Epithelial cell of esophagus (primary cell): ENCODE measurements around the gene CAT.

Experiments used
- DNase-seq: peaks from one replicate; pipeline ENCODE4 v3.0.0; 2010; ENCODE audit warnings: low read depth
- H3K4me3 ChIP-seq: 2 replicates; pipeline ENCODE4 v1.5.1; 2011; ENCODE audit warnings: mild to moderate bottlenecking, low read length, control low read depth
- TF ChIP-seq, protein P1 (sequence below): IDR thresholded peaks from 2 replicates; pipeline ENCODE4 v1.5.1; 2011; ENCODE audit warnings: low read depth, mild to moderate bottlenecking, low read length, control low read depth, inconsistent platforms; ENCODE audit not compliant: insufficient read depth; ENCODE audit errors: missing control alignments

Gene CAT

GRCh38 chr11:34438529-34439507 lies at the start of gene CAT:
Gene CAT (plus strand): TSS chr11:34438934. CDS start chr11:34439014, 80 bp downstream.
- peak; percentile 98 for DNase-seq

DNA sequence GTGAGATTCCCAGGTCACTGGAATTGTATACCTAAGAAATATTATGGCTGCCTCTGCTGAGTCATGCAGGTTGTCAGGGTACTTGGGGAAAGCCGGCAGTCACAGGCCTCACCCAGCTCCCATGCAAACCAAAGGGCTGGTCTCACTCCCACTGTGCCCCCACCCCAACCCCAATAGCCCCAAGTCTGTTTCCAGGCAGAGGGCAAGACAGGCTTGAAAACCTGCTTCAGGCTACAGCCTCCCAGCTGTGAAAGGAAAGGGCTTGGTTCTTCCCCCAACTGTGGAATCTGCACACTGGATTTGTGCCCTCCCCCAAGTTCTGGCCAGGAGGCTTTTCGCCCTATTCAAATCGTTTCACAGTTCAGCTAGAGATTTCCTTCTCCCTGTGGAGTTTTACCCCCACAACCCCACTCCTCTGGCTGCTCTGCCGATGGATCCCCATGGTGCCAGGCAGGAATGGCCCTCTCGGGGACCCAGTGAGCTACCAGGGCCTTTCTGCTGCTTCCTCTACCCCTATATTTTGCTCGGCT lies 43.9 kb upstream of the CAT start:
- peak; percentile 29 for DNase-seq
- no peak overlapping the region for H3K4me3 ChIP-seq
- TF ChIP-seq, protein P1, sequence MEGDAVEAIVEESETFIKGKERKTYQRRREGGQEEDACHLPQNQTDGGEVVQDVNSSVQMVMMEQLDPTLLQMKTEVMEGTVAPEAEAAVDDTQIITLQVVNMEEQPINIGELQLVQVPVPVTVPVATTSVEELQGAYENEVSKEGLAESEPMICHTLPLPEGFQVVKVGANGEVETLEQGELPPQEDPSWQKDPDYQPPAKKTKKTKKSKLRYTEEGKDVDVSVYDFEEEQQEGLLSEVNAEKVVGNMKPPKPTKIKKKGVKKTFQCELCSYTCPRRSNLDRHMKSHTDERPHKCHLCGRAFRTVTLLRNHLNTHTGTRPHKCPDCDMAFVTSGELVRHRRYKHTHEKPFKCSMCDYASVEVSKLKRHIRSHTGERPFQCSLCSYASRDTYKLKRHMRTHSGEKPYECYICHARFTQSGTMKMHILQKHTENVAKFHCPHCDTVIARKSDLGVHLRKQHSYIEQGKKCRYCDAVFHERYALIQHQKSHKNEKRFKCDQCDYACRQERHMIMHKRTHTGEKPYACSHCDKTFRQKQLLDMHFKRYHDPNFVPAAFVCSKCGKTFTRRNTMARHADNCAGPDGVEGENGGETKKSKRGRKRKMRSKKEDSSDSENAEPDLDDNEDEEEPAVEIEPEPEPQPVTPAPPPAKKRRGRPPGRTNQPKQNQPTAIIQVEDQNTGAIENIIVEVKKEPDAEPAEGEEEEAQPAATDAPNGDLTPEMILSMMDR: no peak

More at GRCh38 chr11:34438529-34439507, at the start of gene CAT:
- TF ChIP-seq, protein P1: no peak
- H3K4me3 ChIP-seq: peak within 1 kb of the TSS; percentile 86

- no peak overlapping the region for H3K4me3 ChIP-seq
- DNase-seq: peak; percentile 95
- TF ChIP-seq, protein P1: no peak
Observed at GRCh38 chr11:34395916-34396550, 42.7 kb upstream of the CAT start.

DNA sequence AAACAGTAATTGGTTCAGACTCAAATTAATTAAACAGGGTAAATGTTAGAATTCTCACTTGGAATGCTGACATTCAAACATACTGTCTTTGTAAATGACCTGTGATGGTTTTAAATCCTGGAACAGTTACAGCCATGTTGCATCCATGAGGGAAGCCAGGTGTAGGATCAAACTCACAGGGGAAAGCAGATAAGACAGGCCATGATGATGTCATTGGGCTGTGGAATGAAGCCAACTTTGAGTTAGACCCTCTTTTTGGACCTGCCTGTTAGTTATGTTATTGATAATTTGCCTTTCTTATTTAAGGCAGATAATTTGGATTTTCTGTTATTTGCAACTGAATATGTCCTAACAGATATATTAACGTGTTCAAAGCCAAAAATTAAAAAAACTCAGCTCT lies 41.6 kb upstream of the CAT start:
- TF ChIP-seq, protein P1: no peak
- no peak overlapping the region for H3K4me3 ChIP-seq
- no peak for DNase-seq

- TF ChIP-seq, protein P1: no peak
- DNase-seq: no peak
- H3K4me3 ChIP-seq: no peak overlapping the region
Observed at GRCh38 chr11:34397811-34398210, 40.9 kb upstream of the CAT start.

- no peak overlapping the region for H3K4me3 ChIP-seq
- no peak for DNase-seq
- TF ChIP-seq, protein P1: no peak
Observed at GRCh38 chr11:34403431-34403830, 35.3 kb upstream of the CAT start.
